Activated naive CD8-positive, alpha-beta T cell treated with anti-CD3 and anti-CD28 coated beads, Interleukin-2, amount 50 U/mL, for 16 hours (primary cell): Measurements from ENCODE around the gene AMN1.

Source experiments
- DNase-seq: peaks from one replicate; pipeline ENCODE4 v3.0.0-alpha.2; 2020; ENCODE audit warnings: low read depth, low spot score

The AMN1 gene

DNA sequence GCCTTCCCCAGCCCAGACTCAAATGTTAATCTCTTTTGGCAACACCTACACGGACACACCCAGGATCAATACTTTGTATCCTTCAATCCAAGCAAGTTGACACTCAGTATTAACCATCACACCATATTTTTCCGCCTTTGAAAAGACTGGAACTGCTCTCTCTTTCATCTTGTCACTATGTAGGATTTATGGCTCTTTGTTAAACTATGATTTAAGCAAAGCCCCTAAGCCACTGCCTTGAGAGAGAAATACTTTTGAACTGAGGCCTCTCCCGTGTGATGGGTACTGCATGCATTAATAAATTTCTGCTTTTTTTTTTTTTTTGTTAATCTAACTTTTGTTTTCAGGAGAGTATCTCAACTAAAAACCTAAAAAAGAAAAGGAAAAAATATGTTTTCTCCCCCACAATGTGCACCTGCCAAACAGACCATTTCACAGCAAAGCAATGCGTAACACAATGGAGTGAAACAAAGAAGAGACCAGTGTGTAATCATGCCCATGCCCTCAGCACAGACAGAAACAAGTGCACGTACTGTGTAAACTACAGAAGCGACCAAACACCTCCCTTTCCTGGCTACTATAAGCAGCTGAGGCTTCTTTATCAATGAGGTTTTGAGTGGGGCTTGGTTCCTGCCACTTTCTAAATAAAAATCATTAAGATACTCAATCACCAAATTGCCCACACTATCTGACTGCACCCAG lies 97.6 kb downstream of the AMN1 start:
- no peak for DNase-seq

DNA sequence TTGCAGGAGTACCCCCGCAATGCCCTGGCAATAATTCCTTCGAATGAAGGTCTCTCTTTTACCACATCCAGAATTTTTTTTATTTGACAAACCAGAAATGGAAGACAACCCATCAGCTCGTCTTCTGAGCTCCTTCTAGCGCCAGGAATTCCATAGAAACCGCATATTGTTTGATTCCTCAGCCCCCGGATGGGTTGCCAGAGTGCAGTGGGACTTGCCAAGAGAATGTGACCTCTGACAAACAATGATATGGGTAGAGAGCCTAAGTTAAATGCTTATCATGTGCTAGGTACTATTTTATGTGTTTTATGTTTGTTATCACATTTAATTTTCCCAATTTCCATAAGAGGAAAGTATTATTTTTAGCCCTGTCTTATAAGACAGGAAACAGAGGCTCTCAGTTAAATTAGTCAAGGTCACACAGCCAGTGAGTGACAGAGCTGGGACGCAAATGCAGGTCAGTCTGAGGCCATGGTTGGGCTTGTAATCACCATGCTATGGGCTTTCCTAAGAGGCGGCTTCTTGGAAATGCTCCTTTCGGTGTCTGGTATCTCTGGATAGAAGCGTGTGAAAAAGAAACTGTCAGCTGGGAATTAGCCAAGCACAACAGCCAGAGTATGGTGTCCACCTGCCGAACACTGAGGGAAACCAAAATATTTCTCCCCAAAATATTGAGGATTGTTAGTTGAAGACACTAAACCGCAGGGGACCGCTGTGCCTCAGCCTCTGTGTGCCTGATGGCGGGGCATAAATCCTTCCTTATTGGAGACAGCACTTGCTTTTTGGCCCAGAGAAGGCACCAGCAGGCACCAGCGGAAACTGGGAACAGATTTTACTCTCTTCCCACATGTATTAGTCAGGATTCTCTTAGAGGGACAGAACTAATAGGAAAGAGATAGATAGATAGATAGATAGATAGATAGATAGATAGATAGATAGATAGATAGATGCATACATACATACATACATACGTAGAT lies 98.8 kb downstream of the AMN1 start:
- no peak for DNase-seq

DNA sequence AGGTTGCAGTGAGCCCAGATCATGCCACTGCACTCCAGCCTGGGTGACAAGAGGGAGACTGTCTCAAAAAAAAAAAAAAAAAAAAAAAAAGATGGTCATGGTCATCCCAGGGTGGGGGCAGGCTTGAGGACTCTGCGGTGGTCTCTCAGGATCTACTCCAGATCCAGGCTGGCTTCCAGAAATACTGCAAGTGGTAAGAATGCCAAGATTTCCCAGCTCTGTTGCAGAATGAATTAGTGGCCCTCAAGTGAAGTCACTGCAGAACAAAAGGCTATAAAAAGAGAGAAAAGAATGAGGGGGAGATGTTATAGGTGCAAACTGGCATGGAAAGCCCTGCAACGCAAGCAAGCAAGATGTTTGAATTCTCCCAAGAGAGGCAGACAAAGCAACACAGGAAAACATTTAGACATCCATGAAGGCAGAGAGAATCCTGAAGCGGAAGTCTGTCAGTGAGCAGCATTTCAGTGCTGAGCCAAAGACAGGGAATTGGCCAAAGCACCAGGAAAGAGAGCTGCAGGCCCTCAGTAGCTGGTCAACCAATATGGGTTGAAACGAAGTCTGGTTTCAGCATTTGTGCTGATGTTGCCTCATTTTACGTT lies 101.3 kb downstream of the AMN1 start:
- DNase-seq, result no peak

DNA sequence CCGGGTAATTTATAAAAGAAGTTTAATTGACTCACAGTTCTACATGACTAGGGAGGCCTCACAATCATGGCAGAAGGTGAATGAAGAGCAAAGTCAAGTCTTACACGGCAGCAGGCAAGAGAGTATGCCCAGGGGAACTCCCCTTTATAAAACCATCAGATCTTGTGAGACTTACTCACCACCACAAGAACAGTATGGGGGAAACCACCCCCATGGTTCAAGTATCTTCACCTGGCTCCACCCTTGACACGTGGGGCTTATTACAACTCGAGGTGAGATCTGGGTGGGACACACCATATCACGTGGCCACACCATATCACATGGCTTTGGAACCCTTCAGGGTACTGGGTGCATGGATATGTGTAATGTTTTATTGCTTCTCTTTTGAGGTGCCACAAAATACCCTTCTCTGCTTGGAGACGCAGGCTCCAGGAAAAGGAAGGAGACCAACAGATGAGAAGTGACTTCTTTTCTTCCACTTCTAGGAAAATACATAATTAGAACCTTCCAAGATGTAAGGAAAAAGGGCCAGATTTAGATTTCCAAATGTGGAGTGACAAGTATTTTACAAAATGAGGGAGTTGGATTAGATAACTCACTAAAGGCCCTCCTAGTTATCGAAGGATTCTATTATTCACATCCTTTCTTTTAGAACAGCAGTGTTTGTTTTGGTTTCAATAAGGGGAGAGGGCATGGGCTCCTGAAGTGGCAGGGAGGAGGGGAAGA lies 102.4 kb downstream of the AMN1 start:
- no peak for DNase-seq

DNA sequence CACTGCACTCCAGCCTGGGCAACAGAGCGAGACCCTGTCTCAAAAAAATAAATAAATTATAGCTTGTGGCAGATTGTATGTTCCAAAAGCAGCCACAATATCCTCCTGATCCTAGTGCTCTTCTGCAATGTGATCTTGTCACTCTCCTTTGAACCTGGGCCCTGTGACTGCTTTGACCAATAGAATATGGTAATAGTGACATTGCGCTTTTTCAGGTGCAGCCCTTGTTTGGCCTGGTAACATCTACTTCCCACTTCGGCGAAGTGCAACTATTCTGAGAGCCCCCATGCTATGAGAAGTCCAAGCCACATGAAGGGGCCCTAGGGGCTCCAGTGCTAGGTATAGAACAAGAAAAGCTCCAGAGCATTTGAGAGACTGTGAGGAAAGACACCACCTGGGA lies 106.8 kb downstream of the AMN1 start:
- no peak for DNase-seq
